ENCODE data around the gene WIPF3.

WIPF3 gene

GRCh38 chr7:29797112-29797944, 9.0 kb upstream of the WIPF3 start:
- H3K4me3 ChIP-seq (replicated peaks in 1 of 2; ENCODE audit: low read depth in 2 of 2, low read length in 2 of 2), result no peak overlapping the region
- TF ChIP-seq, protein P1, sequence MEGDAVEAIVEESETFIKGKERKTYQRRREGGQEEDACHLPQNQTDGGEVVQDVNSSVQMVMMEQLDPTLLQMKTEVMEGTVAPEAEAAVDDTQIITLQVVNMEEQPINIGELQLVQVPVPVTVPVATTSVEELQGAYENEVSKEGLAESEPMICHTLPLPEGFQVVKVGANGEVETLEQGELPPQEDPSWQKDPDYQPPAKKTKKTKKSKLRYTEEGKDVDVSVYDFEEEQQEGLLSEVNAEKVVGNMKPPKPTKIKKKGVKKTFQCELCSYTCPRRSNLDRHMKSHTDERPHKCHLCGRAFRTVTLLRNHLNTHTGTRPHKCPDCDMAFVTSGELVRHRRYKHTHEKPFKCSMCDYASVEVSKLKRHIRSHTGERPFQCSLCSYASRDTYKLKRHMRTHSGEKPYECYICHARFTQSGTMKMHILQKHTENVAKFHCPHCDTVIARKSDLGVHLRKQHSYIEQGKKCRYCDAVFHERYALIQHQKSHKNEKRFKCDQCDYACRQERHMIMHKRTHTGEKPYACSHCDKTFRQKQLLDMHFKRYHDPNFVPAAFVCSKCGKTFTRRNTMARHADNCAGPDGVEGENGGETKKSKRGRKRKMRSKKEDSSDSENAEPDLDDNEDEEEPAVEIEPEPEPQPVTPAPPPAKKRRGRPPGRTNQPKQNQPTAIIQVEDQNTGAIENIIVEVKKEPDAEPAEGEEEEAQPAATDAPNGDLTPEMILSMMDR (IDR thresholded peaks at IDR 0.05; ENCODE audit: low read depth, low read length), result no peak
- DNase-seq (ENCODE audit: low read depth in 2 of 2), result no peak

DNA sequence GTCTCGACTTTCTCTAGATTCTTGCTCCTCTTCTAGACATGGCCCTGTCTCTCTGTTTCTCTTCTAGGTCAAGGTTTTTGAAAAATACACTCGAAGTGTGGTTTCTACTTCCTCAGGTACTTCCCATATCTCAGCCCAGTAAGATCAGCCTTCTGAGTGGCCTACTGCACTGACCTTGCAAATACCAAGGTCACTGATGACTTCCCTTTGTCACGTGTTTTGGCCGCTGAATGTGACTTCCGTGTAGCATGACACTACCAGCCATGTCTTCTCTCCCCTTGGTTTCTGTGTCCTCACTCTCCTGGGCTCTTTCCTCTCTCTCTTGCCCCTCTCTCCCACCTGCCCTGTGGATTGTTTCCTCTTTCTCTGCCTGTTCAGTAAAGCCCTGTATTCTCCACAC, 7.9 kb upstream of the WIPF3 start:
- no peak for DNase-seq (ENCODE audit: low read depth in 2 of 2)
- TF ChIP-seq, protein P1 (IDR thresholded peaks at IDR 0.05; ENCODE audit: low read depth, low read length), result no peak
- H3K4me3 ChIP-seq (replicated peaks in 1 of 2; ENCODE audit: low read depth in 2 of 2, low read length in 2 of 2), result no peak overlapping the region

GRCh38 chr7:29801929-29802328, 4.4 kb upstream of the WIPF3 start:
- DNase-seq (ENCODE audit: low read depth in 2 of 2), result no peak
- no peak overlapping the region for H3K4me3 ChIP-seq (replicated peaks in 1 of 2; ENCODE audit: low read depth in 2 of 2, low read length in 2 of 2)
- TF ChIP-seq, protein P1 (IDR thresholded peaks at IDR 0.05; ENCODE audit: low read depth, low read length), result no peak

DNA sequence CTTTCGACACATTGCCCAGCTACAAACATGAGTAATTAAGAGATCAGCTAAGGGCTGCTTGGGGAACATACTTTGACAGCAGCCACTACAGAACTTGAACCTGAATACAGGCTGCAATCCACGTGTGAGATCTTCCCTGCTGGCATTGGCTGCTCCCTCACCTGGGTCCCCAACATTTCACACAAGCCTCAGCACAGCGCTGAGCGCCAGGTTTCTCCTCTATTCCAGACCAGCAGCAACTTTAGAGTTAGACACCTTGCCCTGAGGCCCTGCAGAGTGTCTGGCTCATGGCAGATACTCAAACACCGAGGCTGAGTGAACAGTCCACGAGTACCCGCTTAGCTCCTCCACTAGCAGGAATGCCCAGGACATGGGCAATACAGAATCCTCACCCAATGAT, 1.3 kb upstream of the WIPF3 start:
- H3K4me3 ChIP-seq (replicated peaks in 1 of 2; ENCODE audit: low read depth in 2 of 2, low read length in 2 of 2), result no peak overlapping the region
- TF ChIP-seq, protein P1 (IDR thresholded peaks at IDR 0.05; ENCODE audit: low read depth, low read length), result no peak
- DNase-seq (ENCODE audit: low read depth in 2 of 2), result no peak

GRCh38 chr7:29805886-29806207, 461 bp upstream of the WIPF3 start:
- no peak overlapping the region for H3K4me3 ChIP-seq (replicated peaks in 1 of 2; ENCODE audit: low read depth in 2 of 2, low read length in 2 of 2)
- no peak for DNase-seq (ENCODE audit: low read depth in 2 of 2)
- TF ChIP-seq, protein P1 (IDR thresholded peaks at IDR 0.05; ENCODE audit: low read depth, low read length), result no peak

- TF ChIP-seq, protein P1 (IDR thresholded peaks at IDR 0.05; ENCODE audit: low read depth, low read length), result no peak
- no peak overlapping the region for H3K4me3 ChIP-seq (replicated peaks in 1 of 2; ENCODE audit: low read depth in 2 of 2, low read length in 2 of 2)
- DNase-seq (ENCODE audit: low read depth in 2 of 2), result no peak
Measured at GRCh38 chr7:29806995-29807841, 910 bp downstream of the WIPF3 start.
